Activated CD4-positive, alpha-beta T cell treated with anti-CD3 and anti-CD28 coated beads, Interleukin-2, amount 10 ng/mL, durations not matched to agents 24 days and 14 days (primary cell): ENCODE measurements around the gene YAE1. TPM values are rescaled to one million over a fixed set of nuclear protein-coding genes. Genes with fewer than 3 reads are reported as not detected.
"Not testable (repeated sequence)": the region's sequence is repeated elsewhere in the genome, so short reads cannot be mapped to it uniquely, and the experiment has no call there.

Experiments
- DNase-seq: peaks from one replicate; pipeline ENCODE4 v3.0.0; 2022
- H3K27ac Mint-ChIP-seq: one replicate; pipeline ENCODE4 v1.8.0; 2022; ENCODE audit warnings: mild to moderate bottlenecking, mixed read lengths
- H3K27me3 Mint-ChIP-seq: one replicate; pipeline ENCODE4 v1.8.0; 2022; ENCODE audit warnings: mixed read lengths
- H3K36me3 Mint-ChIP-seq: one replicate; pipeline ENCODE4 v1.8.0; 2022; ENCODE audit warnings: low read depth, mild to moderate bottlenecking, mixed read lengths
- H3K4me1 Mint-ChIP-seq: one replicate; pipeline ENCODE4 v1.8.0; 2021; ENCODE audit warnings: mixed read lengths
- H3K4me3 Mint-ChIP-seq: one replicate; pipeline ENCODE4 v1.8.0; 2022; ENCODE audit warnings: mild to moderate bottlenecking, moderate library complexity, mixed read lengths
- H3K9me3 Mint-ChIP-seq: one replicate; pipeline ENCODE4 v1.8.0; 2021; ENCODE audit warnings: mixed read lengths
- intact Hi-C: fragments of 100-400 bp; cut with micrococcal nuclease; formaldehyde crosslinking; loops from one replicate; pipeline ENCODE4 v1.15.1; 2023
- total RNA-seq: library from RNA; stranded (reverse); gene quantifications from 2 replicates; pipeline ENCODE4 v1.2.3, GENCODE V29; 2022

YAE1 gene
- total RNA-seq, 1 donor from 2014 or later = 14.2 TPM

DNA sequence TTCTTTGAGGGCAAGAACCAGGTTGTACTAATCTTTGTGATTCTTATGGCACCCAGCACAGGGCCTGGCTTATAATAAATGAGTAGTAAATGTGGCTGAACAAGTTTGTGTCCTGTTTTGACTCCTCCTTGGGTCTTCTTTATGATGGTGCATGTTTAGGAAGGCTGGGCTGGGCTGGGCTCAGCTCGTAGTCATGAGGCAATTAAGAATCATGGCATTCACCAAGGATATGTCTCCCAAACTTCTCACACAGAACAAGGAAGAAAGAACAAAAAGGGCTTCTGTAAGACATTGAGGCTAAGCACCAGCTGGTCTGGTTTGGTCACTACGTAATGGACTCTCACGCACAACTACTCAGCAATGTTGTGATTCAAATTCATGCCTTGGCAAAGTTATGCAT, 30.5 kb upstream of the YAE1 start:
- Mint-ChIP-seq H3K4me1 (no peaks in the 10 kb centered on the region), H3K9me3 (no peaks in the 10 kb centered on the region), H3K36me3 (no peaks in the 10 kb centered on the region), H3K4me3 (no peak overlapping the region), H3K27me3 (peaks cover 5% of the 10 kb centered on the region), H3K27ac (no peak overlapping the region)
- intact Hi-C loops = no loop called here
- DNase-seq = no peak

GRCh38 chr7:39536951-39537350, 29.3 kb upstream of the YAE1 start:
- DNase-seq = no peak
- H3K9me3 Mint-ChIP-seq = no peaks in the 10 kb centered on the region
- no peaks in the 10 kb centered on the region for H3K36me3 Mint-ChIP-seq
- no peaks in the 10 kb centered on the region for H3K4me1 Mint-ChIP-seq
- no peak overlapping the region for H3K4me3 Mint-ChIP-seq
- peaks cover 7% of the 10 kb centered on the region for H3K27me3 Mint-ChIP-seq
- intact Hi-C loops = no loop called here
- H3K27ac Mint-ChIP-seq = no peak overlapping the region

DNA sequence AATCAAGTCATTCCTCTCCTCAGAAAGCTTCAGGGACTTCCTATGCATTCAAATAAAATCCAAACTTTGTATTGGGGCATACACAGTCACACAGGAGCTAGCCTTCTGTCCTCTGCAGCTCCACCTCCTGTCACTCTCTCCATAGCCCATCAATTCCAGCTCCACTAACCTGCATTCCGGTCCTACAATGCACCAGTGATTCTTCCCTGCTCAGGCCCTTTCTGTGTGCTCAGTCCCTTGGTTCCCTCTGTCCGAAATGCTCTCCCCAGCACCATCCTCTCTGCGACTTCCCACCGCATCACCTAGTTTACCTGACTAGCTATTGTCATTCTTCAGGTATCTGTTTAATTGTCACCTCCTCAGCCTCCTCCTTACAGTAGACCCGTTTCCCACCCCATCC, 26.4 kb upstream of the YAE1 start:
- no peaks in the 10 kb centered on the region for H3K4me1 Mint-ChIP-seq
- peaks cover 13% of the 10 kb centered on the region for H3K27me3 Mint-ChIP-seq
- no peaks in the 10 kb centered on the region for H3K36me3 Mint-ChIP-seq
- no peak overlapping the region for H3K27ac Mint-ChIP-seq
- no peak overlapping the region for H3K4me3 Mint-ChIP-seq
- intact Hi-C loops = no loop called here
- DNase-seq = no peak
- H3K9me3 Mint-ChIP-seq = no peaks in the 10 kb centered on the region

DNA sequence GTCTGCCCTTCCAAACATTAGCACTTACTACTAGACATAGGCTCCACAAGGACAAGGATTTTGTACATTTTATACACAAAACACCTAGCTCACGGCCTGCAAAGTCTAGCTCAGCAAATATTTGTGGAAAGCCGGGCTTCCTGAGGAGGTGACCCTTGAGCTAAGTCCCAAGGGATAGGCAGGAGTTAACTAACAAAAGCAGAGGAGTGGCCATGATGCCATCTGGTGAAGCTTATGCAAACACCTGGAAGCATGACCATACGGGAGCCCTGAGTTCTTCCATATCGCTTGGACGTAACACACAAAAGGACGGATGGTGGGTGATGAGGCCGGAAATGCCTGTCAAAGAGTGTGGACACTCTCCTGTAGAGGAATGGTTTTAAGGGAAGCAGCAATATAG, 25.9 kb upstream of the YAE1 start:
- Mint-ChIP-seq H3K36me3 (no peaks in the 10 kb centered on the region), H3K4me3 (no peak overlapping the region), H3K27me3 (peaks cover 13% of the 10 kb centered on the region), H3K9me3 (no peaks in the 10 kb centered on the region), H3K27ac (no peak overlapping the region), H3K4me1 (no peaks in the 10 kb centered on the region)
- intact Hi-C loops = no loop called here
- DNase-seq = no peak

DNA sequence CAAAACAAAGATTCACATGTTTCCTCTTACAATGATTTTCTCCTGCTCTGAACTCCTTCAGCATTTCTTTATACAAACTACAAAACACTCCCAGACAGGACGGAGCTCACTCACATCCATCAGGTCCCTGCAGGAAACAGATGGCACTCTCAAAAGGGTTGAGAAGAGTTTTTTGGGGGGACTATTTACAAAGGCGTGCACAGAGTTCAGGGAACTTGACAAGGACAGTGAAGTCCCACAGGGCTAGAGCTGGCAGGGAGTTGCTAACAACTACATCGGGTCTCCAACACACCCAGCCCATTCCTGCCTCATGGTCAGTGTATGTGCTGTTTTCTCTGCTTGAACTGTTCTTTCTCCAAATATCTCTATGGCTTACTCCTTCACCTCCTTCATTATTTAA, 24.7 kb upstream of the YAE1 start:
- H3K9me3 Mint-ChIP-seq = no peaks in the 10 kb centered on the region
- intact Hi-C loops = no loop called here
- no peak overlapping the region for H3K27ac Mint-ChIP-seq

GRCh38 chr7:39544774-39545173, 21.4 kb upstream of the YAE1 start:
- H3K9me3 Mint-ChIP-seq = peaks cover 12% of the 10 kb centered on the region
- H3K4me3 Mint-ChIP-seq, H3K36me3 Mint-ChIP-seq, intact Hi-C loops, DNase-seq, H3K27ac Mint-ChIP-seq, H3K27me3 Mint-ChIP-seq, H3K4me1 Mint-ChIP-seq: not testable (repeated sequence)

More for the DNA sequence above, 24.7 kb upstream of the YAE1 start:
- H3K27me3 Mint-ChIP-seq = peaks cover 9% of the 10 kb centered on the region
- H3K4me3 Mint-ChIP-seq = no peak overlapping the region
- no peaks in the 10 kb centered on the region for H3K4me1 Mint-ChIP-seq
- H3K36me3 Mint-ChIP-seq = no peaks in the 10 kb centered on the region
- no peak for DNase-seq

- intact Hi-C loops = no loop called here
- no peak overlapping the region for H3K4me3 Mint-ChIP-seq
- H3K36me3 Mint-ChIP-seq = no peaks in the 10 kb centered on the region
- H3K9me3 Mint-ChIP-seq = peaks cover 21% of the 10 kb centered on the region
- no peak overlapping the region for H3K27ac Mint-ChIP-seq
- H3K27me3 Mint-ChIP-seq = peaks cover 12% of the 10 kb centered on the region
- H3K4me1 Mint-ChIP-seq = no peaks in the 10 kb centered on the region
- no peak for DNase-seq
Observed at GRCh38 chr7:39547336-39547735, 18.9 kb upstream of the YAE1 start.

DNA sequence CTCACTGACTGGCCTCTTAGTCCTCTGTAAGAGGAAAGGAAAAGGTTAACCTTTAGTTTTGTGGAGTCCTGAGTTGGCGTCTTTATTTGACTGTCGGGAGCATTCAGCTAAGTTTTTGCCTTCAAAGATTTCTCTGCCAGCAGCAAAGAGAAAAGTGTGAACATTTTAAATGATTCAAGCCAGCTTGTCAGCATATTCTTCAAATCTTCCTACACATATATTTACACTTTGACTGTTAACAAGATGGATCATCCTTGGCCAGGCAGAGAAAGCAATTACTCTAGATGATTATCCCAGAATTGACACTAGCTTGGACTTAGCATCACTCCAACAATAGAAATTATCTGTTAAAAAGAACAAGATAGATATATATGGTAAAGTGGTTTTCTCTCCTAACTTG, 15.8 kb upstream of the YAE1 start:
- Mint-ChIP-seq H3K27me3 (peaks cover 20% of the 10 kb centered on the region), H3K36me3 (no peaks in the 10 kb centered on the region), H3K4me1 (no peaks in the 10 kb centered on the region), H3K4me3 (no peak overlapping the region), H3K9me3 (peaks cover 21% of the 10 kb centered on the region), H3K27ac (no peak overlapping the region)
- DNase-seq = no peak
- intact Hi-C loops = no loop called here

GRCh38 chr7:39553436-39553835, 12.8 kb upstream of the YAE1 start:
- Mint-ChIP-seq H3K27me3 (peaks cover 40% of the 10 kb centered on the region), H3K4me1 (no peaks in the 10 kb centered on the region), H3K27ac (no peak overlapping the region), H3K36me3 (no peaks in the 10 kb centered on the region), H3K9me3 (peaks cover 9% of the 10 kb centered on the region), H3K4me3 (no peak overlapping the region)
- DNase-seq = no peak
- intact Hi-C loops = no loop called here

DNA sequence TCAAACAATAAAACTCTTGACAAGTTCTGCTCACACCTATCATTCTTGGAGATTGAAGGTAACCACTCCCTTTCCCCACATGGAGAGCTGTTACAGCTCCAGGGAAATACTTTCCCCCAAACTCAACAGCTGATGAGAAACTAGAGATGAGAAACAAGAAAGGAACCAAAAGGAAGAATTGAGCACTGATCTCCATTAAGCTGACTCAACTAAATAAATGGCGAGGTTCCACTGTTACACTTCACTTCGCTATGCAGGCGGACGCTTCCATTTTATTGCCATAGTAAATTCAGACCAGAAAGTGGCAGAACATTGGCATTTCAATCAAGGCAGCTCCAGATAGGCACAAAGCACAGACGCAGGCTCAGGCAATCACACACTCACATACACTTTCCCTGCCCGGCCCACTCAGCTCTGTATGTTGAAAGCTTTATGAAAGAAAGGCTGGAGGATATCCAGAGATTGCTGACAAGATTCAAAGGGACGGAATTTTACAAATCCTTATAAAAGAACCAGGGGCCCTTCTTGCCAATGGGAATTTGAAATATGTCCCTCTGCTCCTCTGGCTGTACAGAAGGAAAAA, 11.5 kb upstream of the YAE1 start:
- intact Hi-C loops = no loop called here

GRCh38 chr7:39557222-39557621, 9.0 kb upstream of the YAE1 start:
- no peaks in the 10 kb centered on the region for H3K4me1 Mint-ChIP-seq
- H3K27ac Mint-ChIP-seq = no peak overlapping the region
- intact Hi-C loops = no loop called here
- no peaks in the 10 kb centered on the region for H3K36me3 Mint-ChIP-seq
- H3K4me3 Mint-ChIP-seq = no peak overlapping the region
- H3K27me3 Mint-ChIP-seq = peaks cover 47% of the 10 kb centered on the region
- H3K9me3 Mint-ChIP-seq = peaks cover 3% of the 10 kb centered on the region
- no peak for DNase-seq

More for the DNA sequence above, 11.5 kb upstream of the YAE1 start:
- DNase-seq = no peak
- H3K4me1 Mint-ChIP-seq = no peaks in the 10 kb centered on the region
- peaks cover 43% of the 10 kb centered on the region for H3K27me3 Mint-ChIP-seq
- H3K4me3 Mint-ChIP-seq = no peak overlapping the region
- H3K36me3 Mint-ChIP-seq = no peaks in the 10 kb centered on the region
- H3K27ac Mint-ChIP-seq = no peak overlapping the region
- peaks cover 9% of the 10 kb centered on the region for H3K9me3 Mint-ChIP-seq

DNA sequence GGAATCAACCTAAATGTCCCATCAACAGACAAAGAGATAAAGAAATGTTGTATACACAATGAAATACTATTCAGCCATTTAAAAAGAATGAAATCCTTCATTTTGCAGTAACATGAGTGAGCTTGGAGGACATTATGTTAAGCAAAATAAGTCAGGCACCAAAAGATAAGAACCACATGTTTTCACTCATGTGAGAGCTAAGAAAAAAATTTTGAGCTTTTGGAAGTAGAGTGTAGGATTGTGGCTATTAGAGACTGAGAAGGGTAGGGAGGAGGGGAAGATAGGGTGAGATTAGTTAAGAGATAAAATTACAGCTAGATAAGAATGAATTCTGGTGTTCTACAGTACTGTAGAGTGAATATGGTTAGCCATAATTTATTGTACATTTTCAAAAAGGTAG, 8.3 kb upstream of the YAE1 start:
- H3K9me3 Mint-ChIP-seq = peaks cover 4% of the 10 kb centered on the region
- H3K36me3 Mint-ChIP-seq = no peaks in the 10 kb centered on the region
- H3K4me1 Mint-ChIP-seq = no peaks in the 10 kb centered on the region
- H3K4me3 Mint-ChIP-seq = no peak overlapping the region
- no peak overlapping the region for H3K27ac Mint-ChIP-seq
- DNase-seq = no peak
- H3K27me3 Mint-ChIP-seq = peaks cover 47% of the 10 kb centered on the region
- intact Hi-C loops = no loop called here

GRCh38 chr7:39560408-39560807, 5.8 kb upstream of the YAE1 start:
- Mint-ChIP-seq H3K27ac (no peak overlapping the region), H3K4me1 (peaks cover 2% of the 10 kb centered on the region), H3K27me3 (peaks cover 40% of the 10 kb centered on the region), H3K9me3 (peaks cover 4% of the 10 kb centered on the region), H3K4me3 (no peak overlapping the region), H3K36me3 (no peaks in the 10 kb centered on the region)
- intact Hi-C loops = no loop called here
- no peak for DNase-seq

DNA sequence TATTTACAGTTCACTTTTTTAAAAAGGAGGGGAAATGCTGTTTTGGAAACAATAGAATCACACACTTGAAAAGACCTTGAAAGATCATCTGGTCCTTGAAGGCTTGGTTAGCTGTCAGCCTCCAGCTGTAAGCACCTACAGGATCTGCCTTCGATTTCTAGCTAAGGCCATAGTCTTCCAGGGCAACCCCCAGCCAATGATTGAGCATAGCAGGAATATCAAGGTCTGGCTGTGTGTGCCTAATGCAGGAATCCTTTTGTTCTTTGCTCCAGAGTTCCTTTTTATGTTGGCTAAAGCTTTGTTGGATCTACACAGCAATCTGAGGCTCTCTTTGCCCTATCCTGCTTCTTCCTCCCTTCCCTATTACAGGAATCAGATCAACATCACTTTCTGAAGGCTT, 5.2 kb upstream of the YAE1 start:
- intact Hi-C loops = no loop called here
- no peaks in the 10 kb centered on the region for H3K36me3 Mint-ChIP-seq
- peaks cover 38% of the 10 kb centered on the region for H3K27me3 Mint-ChIP-seq
- peaks cover 4% of the 10 kb centered on the region for H3K9me3 Mint-ChIP-seq
- peaks cover 8% of the 10 kb centered on the region for H3K4me1 Mint-ChIP-seq
- no peak overlapping the region for H3K4me3 Mint-ChIP-seq
- H3K27ac Mint-ChIP-seq = no peak overlapping the region
- DNase-seq = no peak

GRCh38 chr7:39565538-39565937, 666 bp upstream of the YAE1 start:
- intact Hi-C loops = loop anchor here (5.0 kb wide), 1 partner anchor 567 kb away; the partner anchor contains the start of gene MPLKIP
- no peak for DNase-seq
- H3K27me3 Mint-ChIP-seq = peaks cover 13% of the 10 kb centered on the region

More at GRCh38 chr7:39565538-39565937, 666 bp upstream of the YAE1 start:
- Mint-ChIP-seq H3K4me3 (peak overlapping the region; percentile 99), H3K36me3 (peaks cover 4% of the 10 kb centered on the region), H3K27ac (peak overlapping the region; percentile 97), H3K4me1 (peaks cover 19% of the 10 kb centered on the region), H3K9me3 (peaks cover 4% of the 10 kb centered on the region)
